Testis (tissue), 2 donors: Measurements from ENCODE around the gene GPBP1L1.

ENCODE experiments used
- CTCF ChIP-seq, 3 experiments: fragments of 450-650 bp in 2 of 3; fragments of 200-600 bp in 1 of 3; sonication (generic) in 1 of 3; IDR thresholded peaks; one replicate each; pipeline ENCODE4 v1.5.1; 2016 to 2019; ENCODE audit warnings: antibody characterized with exemption in 3 of 3, mild to moderate bottlenecking in 2 of 3, moderate library complexity in 1 of 3
- POLR2A ChIP-seq: fragments of 450-650 bp; IDR thresholded peaks from one replicate; pipeline ENCODE4 v1.6.1; 2017; ENCODE audit warnings: antibody characterized with exemption, mild to moderate bottlenecking, moderate library complexity

- TF ChIP-seq POLR2A: no peak
- TF ChIP-seq CTCF (IDR thresholded peaks at IDR 0.05): no peak
Observed at GRCh38 chr1:45629035-45629434, 57.3 kb downstream of the GPBP1L1 start.
